NOMO-1 treated with DMSO at 0.1 percent for 48 hours (cell line): ENCODE results near the gene TREM2.
"Not testable (repeated sequence)": the region's sequence is repeated elsewhere in the genome, so short reads cannot be mapped to it uniquely, and the experiment has no call there.

Source experiments
- DNase-seq: peaks from one replicate; lab custom pipeline; 2025; ENCODE audit not compliant: unreplicated experiment; lab: John Stamatoyannopoulos, UW

Gene TREM2

DNA sequence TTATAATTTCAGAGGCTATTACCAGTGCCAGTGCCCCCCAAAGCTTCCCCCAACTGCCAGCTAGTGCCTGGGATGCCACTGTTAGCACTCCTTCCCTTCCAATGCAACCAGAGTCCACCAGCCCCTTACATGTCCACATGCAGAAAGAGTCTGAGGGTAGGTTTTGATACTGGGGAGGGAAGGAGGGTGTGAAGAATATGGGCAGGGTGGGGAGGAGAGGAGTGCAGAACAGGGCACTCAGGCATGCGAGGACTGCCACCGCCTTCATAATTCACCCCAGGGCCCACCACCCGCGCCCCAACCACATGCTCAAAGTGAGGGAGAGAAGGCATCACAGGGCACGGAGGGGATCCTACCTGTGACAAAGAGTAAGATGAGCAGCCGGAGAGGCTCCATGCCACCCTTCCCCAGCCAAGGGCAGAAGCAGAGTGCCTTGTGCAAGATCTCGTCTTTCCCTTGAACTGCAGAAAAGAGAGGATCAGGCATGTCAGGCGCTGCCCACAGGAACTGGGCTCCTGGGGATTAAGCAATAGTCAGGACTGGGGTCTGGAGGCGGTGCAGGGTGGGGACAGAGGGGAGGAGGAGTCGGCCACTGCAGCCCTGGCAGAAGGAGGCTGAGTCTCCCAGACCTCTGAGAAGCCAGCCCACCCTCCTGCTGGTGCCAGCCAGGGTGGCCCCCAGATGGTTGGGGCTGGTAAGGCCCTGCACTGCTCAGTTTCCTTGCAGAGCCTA is at the start of gene TREM2:
Gene TREM2 (minus strand): TSS at position 430 of the 732 bp plus-strand sequence. CDS start 34 bp downstream, at position 396.
- DNase-seq = no peak

DNA sequence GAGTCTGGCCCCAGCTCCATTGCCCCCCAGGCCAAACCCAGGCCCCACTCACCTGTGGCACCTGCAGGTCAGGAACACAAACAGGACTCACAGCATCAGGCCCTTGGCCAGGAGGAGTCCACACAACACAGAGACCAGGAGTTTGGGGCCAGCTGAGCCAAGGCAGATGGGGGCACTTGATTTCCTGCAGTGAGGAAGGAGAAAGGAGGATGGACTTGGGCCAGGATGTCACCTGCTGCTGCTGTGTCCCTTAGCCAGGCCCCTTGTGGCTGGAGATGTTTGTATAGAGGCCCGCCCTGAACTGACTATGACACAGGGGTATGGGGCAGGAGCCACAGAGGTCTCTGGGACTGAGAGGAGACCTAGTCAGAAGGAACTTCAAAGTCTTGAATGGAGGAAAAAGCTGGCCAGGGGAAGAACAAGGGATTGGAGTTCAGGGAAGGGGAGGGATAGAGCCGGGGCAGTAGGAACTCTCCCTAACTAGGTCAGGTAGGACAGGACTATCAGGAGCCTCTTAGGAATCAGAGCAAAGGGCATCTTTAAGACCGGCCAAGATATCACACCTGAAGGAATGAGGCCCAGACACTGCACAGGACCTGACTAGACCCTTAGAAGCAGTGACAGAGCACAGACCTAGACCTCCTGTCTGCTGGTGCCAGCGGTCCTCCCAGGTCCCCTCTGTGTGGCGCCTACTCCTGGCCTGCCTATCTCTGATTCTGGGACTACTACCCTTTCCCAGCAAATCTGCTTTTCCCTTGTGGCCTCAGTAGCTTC is 46.8 kb upstream of the TREM2 start:
- no peak for DNase-seq

DNA sequence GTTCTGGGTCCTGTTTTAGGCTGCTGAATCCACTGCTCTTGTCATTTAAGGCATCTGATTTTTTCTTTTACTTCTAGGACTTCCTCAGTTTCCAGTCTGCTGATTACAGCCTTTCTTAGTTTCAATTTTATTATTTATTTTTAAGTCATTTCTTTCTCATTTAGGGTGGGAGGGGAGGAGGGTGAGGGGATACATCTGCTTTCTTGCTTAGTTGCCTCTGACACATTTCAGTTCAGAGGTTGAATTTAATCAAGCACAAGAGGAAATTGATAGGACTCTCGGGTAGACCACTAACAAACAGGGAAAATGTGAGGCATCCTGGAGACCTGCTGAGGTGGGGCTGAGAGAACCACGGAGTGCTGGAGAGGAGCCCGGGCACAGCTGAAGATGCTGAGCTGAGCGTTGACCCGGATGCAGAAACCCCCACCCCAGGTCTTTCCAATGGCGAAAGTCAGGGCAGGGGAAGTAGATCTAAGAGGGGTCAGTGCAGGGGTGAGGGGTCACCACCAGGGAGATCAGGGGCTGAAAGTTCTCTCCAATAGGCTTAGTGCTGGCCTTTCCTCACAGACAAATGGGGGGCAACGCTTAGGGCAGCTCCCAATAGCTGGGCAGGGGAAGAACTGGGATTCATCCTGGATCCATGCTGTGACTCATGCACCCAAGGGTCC is 45.7 kb upstream of the TREM2 start:
- DNase-seq = no peak

DNA sequence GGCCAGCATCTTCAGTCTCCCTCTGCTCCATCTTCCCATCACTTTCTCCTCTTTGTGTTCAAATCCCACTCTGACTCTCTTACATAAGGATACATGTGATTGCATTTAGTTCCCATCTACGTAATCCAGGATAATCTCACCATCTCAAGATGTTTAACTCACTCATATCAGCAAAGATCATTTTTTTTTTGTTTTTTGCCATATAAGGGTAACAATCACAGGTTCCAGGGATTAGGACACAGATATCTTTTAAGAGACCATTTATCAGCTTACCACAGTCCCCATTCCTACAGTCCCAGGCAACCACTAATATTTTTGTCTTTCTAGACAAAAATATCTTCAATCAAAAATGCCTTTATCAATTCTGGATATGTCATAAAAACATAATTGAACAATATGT is 41.2 kb upstream of the TREM2 start:
- DNase-seq = no peak

DNA sequence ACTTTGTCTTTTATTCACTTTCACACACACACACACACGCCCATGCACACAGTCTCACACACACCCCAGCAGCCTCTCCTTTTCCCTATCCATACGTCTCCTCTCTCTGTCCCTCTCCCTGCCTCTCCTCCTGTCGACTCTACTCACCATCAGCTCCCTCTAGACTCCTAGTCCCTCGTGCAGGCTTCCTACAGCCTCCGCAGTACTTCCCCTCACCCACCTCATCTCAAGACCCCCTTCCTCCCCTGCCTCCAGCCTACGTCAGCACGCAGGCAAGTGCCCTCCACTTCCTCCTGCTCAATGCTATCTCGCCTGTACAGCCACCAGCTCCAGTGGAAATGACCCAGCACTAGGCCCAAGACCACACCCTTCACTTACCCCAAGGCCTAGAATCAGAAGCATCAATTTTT is 38.9 kb upstream of the TREM2 start:
- DNase-seq = no peak

DNA sequence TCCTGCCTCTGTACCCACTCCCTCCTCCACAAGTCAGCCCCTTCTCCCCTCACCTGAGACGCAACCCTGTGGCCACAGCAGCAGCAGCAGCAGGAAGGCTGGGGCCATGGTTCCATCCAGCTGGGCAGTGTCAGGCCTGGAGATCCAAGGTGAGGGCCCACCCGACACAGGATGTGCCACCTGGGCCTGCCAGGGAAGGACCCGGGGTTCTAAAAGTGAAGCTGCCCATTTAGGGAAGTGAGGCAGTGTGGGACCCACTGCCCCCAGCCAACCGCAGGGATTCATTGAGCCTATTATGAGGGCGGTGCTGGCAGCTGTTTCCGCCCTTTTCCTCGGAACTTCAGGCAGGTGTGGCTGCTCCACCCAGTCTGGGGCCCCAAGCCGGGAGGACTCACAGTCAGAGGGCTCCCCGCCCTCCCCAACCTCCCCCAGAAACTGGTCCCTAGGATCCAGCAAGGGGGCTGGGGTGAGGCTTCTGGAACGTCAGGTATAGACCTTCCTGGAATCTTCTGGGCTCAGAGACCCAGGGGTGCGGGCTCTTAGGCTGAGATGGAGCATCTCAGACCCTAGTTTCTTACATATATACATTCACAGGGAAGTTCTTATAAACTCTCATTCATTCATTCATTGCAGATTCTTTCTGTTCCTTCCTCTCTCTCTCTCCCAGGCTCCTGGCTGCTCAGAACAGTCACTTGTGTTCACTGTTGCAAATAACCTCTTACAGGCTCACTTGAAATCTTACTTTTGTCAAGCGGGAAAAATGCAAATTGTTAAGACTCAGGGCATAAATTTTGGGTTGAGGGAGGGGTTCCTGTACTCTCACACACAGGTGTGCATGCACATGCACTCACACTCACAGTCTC is 38.2 kb upstream of the TREM2 start, which contains the start of gene TREML2:
Gene TREML2 (minus strand): TSS at position 249 of the 863 bp plus-strand sequence. CDS start 141 bp downstream, at position 108.
- DNase-seq = peak; percentile 57

DNA sequence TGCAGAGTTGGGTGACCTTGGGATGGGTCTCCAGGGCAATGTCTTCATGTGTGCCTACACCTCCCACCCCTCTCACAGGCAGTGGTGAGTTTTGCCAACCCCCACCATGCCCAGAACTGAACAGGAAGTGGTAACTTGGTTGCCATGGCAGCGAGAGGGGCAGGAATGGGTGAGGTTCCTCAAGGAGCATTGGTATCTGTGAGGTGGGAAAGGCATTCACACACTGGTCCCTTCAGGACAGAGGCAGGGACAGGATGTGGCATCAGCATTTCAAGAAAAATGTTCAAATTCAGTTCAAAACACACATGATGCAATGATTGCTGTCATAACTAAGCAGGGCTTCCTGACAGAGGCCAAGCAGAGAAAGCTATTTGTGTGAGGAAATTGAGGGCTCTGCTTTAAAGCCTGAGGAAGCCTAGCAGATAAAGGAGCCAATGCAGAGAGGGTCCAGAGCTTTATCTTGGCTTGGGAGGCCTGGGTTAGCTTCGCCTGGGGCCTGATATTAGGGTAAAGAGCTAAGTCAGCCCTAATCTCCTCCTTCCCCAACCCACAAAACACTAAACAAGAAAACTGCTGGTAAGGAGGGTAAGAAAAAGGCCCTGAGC is 37.5 kb upstream of the TREM2 start:
- peak; percentile 86 for DNase-seq

DNA sequence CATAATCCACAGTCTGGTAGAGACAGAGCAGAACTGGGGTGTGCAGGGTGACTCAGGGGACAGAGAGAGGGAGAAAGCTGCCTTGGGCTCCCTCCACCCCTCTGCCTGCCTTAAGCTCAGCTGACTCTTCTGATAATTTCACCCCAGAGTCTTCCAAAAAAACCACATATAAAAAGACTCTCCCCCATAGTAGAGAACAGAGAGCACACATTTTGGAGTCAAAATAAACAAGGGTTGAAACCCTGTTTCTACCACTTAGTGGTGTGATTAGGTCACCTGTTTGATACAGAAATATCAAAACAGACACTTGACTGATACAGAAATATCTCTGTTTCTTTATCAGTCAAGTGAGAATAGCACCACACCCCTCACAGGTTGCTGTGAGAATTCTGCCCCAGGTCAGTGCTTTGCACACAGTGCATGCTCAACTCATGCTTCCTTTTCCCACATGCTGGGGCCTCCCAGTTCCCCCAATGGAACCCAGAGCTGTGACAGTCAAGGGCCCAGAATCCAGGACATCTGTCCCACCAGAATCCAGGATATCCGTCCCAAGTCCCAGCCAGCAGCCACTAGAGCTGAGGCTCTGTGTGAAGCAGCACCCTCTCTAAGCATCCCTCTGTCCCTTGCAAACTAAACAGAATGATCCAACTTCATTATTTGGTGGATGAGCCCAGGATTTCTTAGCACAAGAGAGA is 36.8 kb upstream of the TREM2 start:
- DNase-seq = no peak

DNA sequence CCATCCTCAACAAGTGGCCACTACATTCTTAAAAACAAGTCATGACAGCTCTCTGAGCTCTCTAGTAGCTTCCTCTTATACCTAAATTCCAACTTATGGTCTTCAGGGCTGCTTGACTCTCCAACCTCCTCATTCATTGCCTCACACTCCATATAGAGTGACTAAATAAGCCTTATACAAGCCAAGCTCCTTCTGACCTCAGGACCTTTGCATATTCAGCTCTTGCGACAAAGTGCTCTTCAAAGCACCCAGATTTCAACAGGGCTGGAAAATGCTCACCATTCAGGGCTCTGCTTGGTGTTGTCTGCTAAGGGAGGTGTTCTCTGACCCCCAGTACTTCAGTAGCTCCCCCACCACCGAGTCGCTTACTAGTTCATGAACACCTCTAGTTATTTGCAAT is 34.3 kb upstream of the TREM2 start:
- DNase-seq = no peak

DNA sequence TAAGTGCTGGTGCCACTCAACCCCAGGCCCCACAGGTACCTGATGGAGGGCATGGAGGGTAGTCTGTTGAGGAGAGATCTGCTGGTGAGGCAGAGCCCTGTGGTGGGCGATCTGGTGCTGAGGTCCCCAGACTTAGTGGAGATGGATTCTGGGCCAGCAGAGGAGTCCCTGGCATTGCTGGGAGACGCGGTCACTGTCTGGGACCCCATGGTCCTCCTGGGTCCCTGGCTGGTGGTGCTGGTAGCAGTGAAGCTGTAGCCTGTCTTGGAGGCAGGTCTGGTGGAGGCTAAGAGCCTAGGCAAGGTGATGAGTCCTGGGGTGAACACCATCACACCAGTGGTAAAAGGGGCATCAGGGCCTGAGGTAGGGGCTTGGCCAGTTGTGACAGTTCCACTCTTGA is 31.5 kb upstream of the TREM2 start:
- no peak for DNase-seq

DNA sequence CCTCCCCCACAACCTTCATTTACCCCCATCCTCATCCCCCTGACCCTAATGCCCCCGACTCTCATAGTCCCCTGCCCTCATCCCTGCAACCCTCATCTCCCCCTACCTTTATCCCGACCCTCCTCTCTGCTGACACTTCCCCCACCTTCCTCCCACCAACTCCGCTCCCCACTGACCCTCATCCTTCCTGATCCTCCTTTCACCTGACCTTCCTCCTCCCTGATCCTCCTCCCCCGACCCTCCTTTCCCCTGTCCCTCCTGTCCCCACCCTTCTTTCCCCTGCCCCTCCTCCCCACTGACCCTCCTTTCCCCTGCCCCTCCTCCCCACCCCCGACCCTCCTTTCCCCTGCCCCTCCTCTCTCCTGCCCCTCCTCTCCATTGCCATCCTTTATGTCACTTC is 31.0 kb upstream of the TREM2 start:
- DNase-seq = no peak

DNA sequence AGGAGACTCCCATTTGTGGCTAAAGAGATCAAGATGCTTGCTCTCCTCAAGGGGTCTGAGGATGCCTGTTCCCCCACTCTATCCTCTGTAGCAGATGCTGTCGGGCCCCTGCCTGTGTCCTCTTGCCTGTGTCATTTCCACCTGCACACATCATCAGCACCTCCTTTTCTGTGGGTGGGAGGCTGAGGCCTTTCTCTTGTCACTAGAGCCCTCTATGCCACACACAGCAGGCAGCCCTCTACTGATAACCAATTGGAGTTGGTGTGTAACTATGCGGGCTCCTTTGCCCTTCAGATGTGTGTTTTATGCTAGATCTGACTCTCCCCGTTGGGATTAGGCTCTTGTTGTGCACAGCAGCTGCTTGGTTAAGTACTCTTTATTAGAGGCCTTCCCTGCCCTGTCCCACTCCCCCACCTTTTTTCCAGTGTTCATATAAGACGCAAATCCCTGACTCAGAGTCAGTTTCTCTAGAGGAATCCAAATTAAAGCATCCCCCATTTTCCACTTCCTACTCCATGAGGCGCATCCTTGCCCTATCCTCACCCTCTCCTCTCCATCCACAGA is 30.3 kb upstream of the TREM2 start:
- no peak for DNase-seq

DNA sequence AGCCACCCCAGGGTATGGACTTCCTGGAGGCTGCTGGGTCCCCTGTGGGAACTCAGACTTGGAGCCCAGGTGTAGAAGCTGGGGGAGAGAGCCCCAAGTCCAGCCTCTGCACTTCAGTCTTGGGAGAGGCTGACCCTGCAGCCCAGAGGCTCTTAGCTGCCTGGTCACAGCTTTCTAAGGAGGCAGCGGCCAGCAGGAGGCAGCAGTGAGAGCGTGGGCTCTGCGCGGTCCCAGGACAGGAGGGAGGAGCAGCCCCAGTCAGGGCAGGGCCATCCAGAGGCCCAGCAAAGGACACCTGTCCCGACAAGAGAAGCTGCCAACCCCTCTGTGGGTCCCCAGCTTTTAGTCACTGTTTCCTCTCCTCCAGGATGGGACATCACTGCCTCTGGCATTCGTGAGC is 28.7 kb upstream of the TREM2 start:
- DNase-seq = no peak

DNA sequence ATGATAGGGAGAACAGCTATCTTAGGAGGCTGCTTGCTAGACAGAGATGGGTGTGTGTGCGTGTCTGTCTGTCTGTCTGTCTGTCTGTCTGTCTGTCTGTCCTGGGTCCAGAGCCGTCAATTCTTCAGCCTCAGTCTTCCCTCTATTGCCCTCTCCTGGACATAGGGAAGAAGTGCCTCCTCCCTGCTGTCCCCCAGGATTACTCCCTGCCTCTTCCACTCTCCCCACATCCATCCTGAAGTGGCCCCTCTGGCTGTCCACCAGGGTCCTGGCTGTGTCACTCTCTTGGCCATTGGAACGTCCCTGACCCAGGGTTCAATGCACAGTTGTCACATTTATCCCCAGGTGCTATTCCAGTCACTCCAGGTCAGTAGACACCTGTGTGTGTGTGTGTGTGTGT is 27.9 kb upstream of the TREM2 start:
- DNase-seq = no peak

DNA sequence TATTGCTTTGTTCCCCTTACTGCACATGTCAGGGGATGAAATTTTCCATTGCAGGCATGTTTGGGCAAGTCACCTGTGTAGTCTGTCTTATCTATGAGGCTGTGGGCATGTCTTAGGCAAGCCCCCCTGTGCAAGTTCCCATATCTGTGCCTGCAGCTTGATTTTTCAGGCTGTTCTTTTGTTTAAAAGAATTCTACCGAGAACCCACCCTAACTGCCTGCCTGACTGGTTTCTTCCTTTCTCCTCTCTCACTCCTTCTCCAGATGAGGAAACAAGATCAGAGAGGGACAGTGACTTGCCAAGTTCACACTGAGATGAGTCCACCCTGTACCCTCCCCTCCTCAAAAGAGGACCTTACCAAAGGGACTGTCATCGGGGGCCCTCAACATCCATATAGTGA is 27.1 kb upstream of the TREM2 start:
- no peak for DNase-seq

DNA sequence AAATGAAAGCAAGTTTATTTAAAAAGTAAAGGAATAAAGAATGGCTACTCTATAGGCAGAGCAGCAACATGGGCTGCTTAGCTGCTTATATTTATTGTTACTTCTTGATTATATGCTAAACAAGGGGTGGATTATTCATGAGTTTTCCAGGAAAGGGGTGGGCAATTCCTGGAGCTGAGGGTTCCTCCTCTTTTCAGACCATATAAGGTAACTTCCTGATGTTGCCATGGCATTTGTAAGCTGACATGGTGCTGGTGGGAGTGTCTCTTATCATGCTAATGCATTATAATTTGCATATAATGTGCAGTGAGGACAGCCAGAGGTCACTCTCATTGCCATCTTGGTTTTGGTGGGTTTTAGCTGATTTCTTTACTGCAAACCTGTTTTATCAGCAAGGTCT is 26.1 kb upstream of the TREM2 start:
- DNase-seq = not testable (repeated sequence)

DNA sequence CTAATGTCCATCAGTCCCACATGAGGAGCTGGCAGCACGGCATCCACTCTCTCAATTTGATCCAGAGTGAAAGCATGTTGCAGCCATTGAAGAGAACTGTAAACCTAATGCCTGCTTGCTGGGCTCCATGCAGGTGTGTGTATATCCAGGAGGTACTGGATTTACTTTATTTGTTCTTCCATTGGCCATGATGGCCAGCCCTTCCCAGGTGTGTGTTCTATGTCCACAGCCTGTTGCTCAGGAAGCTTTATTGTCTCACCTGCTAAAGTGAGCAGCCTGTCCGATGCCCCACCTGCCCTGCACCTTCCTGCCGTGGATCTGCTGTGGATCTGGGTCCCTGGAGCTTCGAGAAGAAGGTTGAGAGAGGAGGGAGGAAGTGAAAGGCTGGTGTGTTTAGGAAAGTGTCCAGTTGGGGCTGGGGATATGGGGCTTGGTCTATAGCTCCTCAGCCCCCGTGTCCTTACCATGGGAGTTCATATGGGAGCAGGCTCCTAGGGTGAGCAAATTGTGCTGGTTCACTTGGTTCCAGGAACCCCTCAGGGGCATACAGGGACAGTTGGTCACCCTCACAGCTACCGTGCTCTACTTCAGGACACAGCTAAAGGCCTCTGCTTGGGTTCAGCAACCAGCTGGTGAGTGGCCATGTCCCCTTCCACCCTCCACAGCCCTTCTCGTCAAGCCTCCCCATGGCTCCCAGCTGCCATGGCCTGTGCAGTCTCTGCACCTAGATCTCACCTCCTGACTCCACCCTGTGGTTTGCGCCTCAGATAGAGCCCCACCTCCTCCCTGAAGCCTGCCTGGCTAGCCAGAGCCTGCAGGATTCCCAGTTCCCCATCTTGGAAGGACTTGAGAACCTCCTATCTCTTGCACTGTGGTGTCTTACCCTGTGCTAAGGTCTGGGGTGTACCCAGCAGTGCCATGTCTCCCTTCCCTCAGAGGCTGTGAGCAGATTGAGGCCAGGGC is 25.3 kb upstream of the TREM2 start:
- no peak for DNase-seq

DNA sequence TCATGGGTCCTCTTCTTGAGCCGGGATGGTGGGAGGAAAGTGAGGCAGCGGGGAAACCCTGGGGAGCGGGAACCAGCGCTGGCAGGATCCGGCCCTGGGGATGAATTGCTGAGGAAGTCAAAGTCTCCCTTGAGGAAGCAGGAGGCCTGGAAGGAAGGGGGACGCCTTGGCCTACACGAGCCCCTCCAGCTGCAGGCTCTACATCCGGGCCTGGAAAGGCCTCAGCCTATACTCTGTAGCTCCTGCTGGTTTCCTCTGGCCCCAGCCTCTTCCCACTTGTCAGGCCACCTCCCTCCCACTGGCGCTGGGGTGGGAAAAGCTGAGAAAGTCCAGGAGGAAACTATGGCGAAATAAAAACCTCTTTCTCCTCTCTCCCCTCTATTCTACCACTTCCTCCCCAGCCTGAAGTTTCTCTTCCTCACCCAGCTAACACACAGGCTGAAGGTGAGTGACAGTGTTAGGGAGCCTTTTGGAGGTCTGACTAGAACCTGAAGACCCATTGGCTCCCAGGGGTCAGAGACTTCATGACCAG is 23.2 kb upstream of the TREM2 start:
- peak; percentile 46 for DNase-seq
